ENCODE data around the gene PDLIM3.
A peak's percentile ranks its signal among the peaks of the same experiment; 100 is the strongest.
"Not testable (repeated sequence)": the region's sequence is repeated elsewhere in the genome, so short reads cannot be mapped to it uniquely, and the experiment has no call there.

The PDLIM3 gene

GRCh38 chr4:185560316-185560715 lies 25.0 kb upstream of the PDLIM3 start:
- Histone ChIP-seq H3K23ac (ENCODE audit: low read depth, low read length, poor library complexity) (no peak overlapping the region), H2AFZ (ENCODE audit: low read length) (peak overlapping the region; percentile 36), H3K79me1 (ENCODE audit: low read depth, low read length) (no peaks in the 10 kb centered on the region), H3K27me3 (ENCODE audit: control insufficient read depth in 3 of 3, insufficient read depth in 3 of 3, low read depth in 1 of 3, low read length in 3 of 3) (no peaks in the 10 kb centered on the region), H4K91ac (ENCODE audit: low read depth, low read length, poor library complexity) (no peak overlapping the region), H3K27ac (replicated peaks; ENCODE audit: low read length) (no peak overlapping the region), H2BK120ac (ENCODE audit: low read depth, low read length) (no peak overlapping the region), H2BK15ac (ENCODE audit: low read length) (no peak overlapping the region), H3K4me2 (ENCODE audit: insufficient read depth, low read length, poor library complexity, severe bottlenecking) (no peak overlapping the region), H2BK12ac (ENCODE audit: low read length) (no peak overlapping the region), H3K9me3 (replicated peaks in 1 of 2; ENCODE audit: control insufficient read depth in 2 of 2, insufficient read depth in 1 of 2, low read depth in 1 of 2, low read length in 2 of 2) (peaks cover 0 to 1% of the 10 kb centered on the region in 2 donors), H3K4me1 (ENCODE audit: control insufficient read depth in 2 of 2, insufficient read depth in 1 of 2, low read depth in 1 of 2, low read length in 2 of 2) (peaks cover 6 to 7% of the 10 kb centered on the region in 2 donors), H3K18ac (ENCODE audit: low read length) (no peak overlapping the region), H3K36me3 (replicated peaks in 1 of 2; ENCODE audit: control insufficient read depth in 2 of 2, insufficient read depth in 2 of 2, low read length in 2 of 2) (no peaks in the 10 kb centered on the region), H2BK5ac (ENCODE audit: low read length) (no peak overlapping the region), H3K14ac (ENCODE audit: low read length) (no peak overlapping the region), H4K8ac (ENCODE audit: low read depth, low read length) (no peak overlapping the region), H3K9ac (ENCODE audit: low read depth, low read length, poor library complexity) (no peak overlapping the region), H3K4me3 (ENCODE audit: low read length in 2 of 2) (no peak overlapping the region), H2AK5ac (ENCODE audit: low read depth, low read length) (no peak overlapping the region), H3K4ac (ENCODE audit: low read length) (no peak overlapping the region)
- WGBS, 2 donors (ENCODE audit: extremely low coverage in 2 of 2, insufficient read length in 2 of 2, insufficient replicate concordance in 1 of 2), result no CpG with 5 or more reads among the region's 5 CpGs
- no peak for DNase-seq (ENCODE audit: low spot score)

- Histone ChIP-seq H3K79me1 (ENCODE audit: low read depth, low read length) (no peaks in the 10 kb centered on the region), H2AFZ (ENCODE audit: low read length) (peak overlapping the region; percentile 36), H3K23ac (ENCODE audit: low read depth, low read length, poor library complexity) (no peak overlapping the region), H4K8ac (ENCODE audit: low read depth, low read length) (no peak overlapping the region), H2BK12ac (ENCODE audit: low read length) (no peak overlapping the region), H2BK15ac (ENCODE audit: low read length) (no peak overlapping the region), H3K9me3 (replicated peaks in 1 of 2; ENCODE audit: control insufficient read depth in 2 of 2, insufficient read depth in 1 of 2, low read depth in 1 of 2, low read length in 2 of 2) (peaks cover 0 to 1% of the 10 kb centered on the region in 2 donors), H2AK5ac (ENCODE audit: low read depth, low read length) (no peak overlapping the region), H3K4me3 (ENCODE audit: low read length in 2 of 2) (no peak overlapping the region), H3K4ac (ENCODE audit: low read length) (no peak overlapping the region), H2BK5ac (ENCODE audit: low read length) (no peak overlapping the region), H3K4me1 (ENCODE audit: control insufficient read depth in 2 of 2, insufficient read depth in 1 of 2, low read depth in 1 of 2, low read length in 2 of 2) (peaks cover 6 to 7% of the 10 kb centered on the region in 2 donors), H3K4me2 (ENCODE audit: insufficient read depth, low read length, poor library complexity, severe bottlenecking) (no peak overlapping the region), H4K91ac (ENCODE audit: low read depth, low read length, poor library complexity) (no peak overlapping the region), H3K27ac (replicated peaks; ENCODE audit: low read length) (no peak overlapping the region), H3K18ac (ENCODE audit: low read length) (no peak overlapping the region), H2BK120ac (ENCODE audit: low read depth, low read length) (no peak overlapping the region), H3K14ac (ENCODE audit: low read length) (no peak overlapping the region), H3K9ac (ENCODE audit: low read depth, low read length, poor library complexity) (no peak overlapping the region), H3K36me3 (replicated peaks in 1 of 2; ENCODE audit: control insufficient read depth in 2 of 2, insufficient read depth in 2 of 2, low read length in 2 of 2) (no peaks in the 10 kb centered on the region), H3K27me3 (ENCODE audit: control insufficient read depth in 3 of 3, insufficient read depth in 3 of 3, low read depth in 1 of 3, low read length in 3 of 3) (no peaks in the 10 kb centered on the region)
- WGBS, 2 donors (ENCODE audit: extremely low coverage in 2 of 2, insufficient read length in 2 of 2, insufficient replicate concordance in 1 of 2), result no CpG with 5 or more reads among the region's 4 CpGs
- DNase-seq (ENCODE audit: low spot score), result no peak
These were observed 24.6 kb upstream of the PDLIM3 start for GRCh38 chr4:185559915-185560281.

- not testable (repeated sequence) for H2BK12ac ChIP-seq (ENCODE audit: low read length); H3K23ac ChIP-seq (ENCODE audit: low read depth, low read length, poor library complexity); H3K18ac ChIP-seq (ENCODE audit: low read length); H3K9ac ChIP-seq (ENCODE audit: low read depth, low read length, poor library complexity); H3K36me3 ChIP-seq (replicated peaks in 1 of 2; ENCODE audit: control insufficient read depth in 2 of 2, insufficient read depth in 2 of 2, low read length in 2 of 2); H2BK120ac ChIP-seq (ENCODE audit: low read depth, low read length); H3K9me3 ChIP-seq (replicated peaks in 1 of 2; ENCODE audit: control insufficient read depth in 2 of 2, insufficient read depth in 1 of 2, low read depth in 1 of 2, low read length in 2 of 2); DNase-seq (ENCODE audit: low spot score); H3K27ac ChIP-seq (replicated peaks; ENCODE audit: low read length); H3K4ac ChIP-seq (ENCODE audit: low read length); H3K4me1 ChIP-seq (ENCODE audit: control insufficient read depth in 2 of 2, insufficient read depth in 1 of 2, low read depth in 1 of 2, low read length in 2 of 2); H3K4me2 ChIP-seq (ENCODE audit: insufficient read depth, low read length, poor library complexity, severe bottlenecking); H4K91ac ChIP-seq (ENCODE audit: low read depth, low read length, poor library complexity); H4K8ac ChIP-seq (ENCODE audit: low read depth, low read length); H3K27me3 ChIP-seq (ENCODE audit: control insufficient read depth in 3 of 3, insufficient read depth in 3 of 3, low read depth in 1 of 3, low read length in 3 of 3); H2BK5ac ChIP-seq (ENCODE audit: low read length); H3K4me3 ChIP-seq (ENCODE audit: low read length in 2 of 2); H3K79me1 ChIP-seq (ENCODE audit: low read depth, low read length); H2BK15ac ChIP-seq (ENCODE audit: low read length); H2AK5ac ChIP-seq (ENCODE audit: low read depth, low read length); H3K14ac ChIP-seq (ENCODE audit: low read length)
- peak overlapping the region; percentile 36 for H2AFZ ChIP-seq (ENCODE audit: low read length)
- no CpG with 5 or more reads among the region's 8 CpGs for WGBS, 2 donors (ENCODE audit: extremely low coverage in 2 of 2, insufficient read length in 2 of 2, insufficient replicate concordance in 1 of 2)
These were observed 24.1 kb upstream of the PDLIM3 start for GRCh38 chr4:185559251-185559914.

- H3K4me1 ChIP-seq (ENCODE audit: control insufficient read depth in 2 of 2, insufficient read depth in 1 of 2, low read depth in 1 of 2, low read length in 2 of 2), result peaks cover under 1 to 2% of the 10 kb centered on the region in 2 donors
- no peak overlapping the region for H3K4me3 ChIP-seq (ENCODE audit: low read length in 2 of 2)
- H2AK5ac ChIP-seq (ENCODE audit: low read depth, low read length), result no peak overlapping the region
- H4K91ac ChIP-seq (ENCODE audit: low read depth, low read length, poor library complexity), result no peak overlapping the region
- H2BK5ac ChIP-seq (ENCODE audit: low read length), result no peak overlapping the region
- no peaks in the 10 kb centered on the region for H3K79me1 ChIP-seq (ENCODE audit: low read depth, low read length)
- no peak overlapping the region for H3K4ac ChIP-seq (ENCODE audit: low read length)
- no peak for DNase-seq (ENCODE audit: low spot score)
- no peak overlapping the region for H3K27ac ChIP-seq (replicated peaks; ENCODE audit: low read length)
- no peak overlapping the region for H2BK12ac ChIP-seq (ENCODE audit: low read length)
- no peak overlapping the region for H3K9ac ChIP-seq (ENCODE audit: low read depth, low read length, poor library complexity)
- no peak overlapping the region for H2BK120ac ChIP-seq (ENCODE audit: low read depth, low read length)
- no peak overlapping the region for H3K4me2 ChIP-seq (ENCODE audit: insufficient read depth, low read length, poor library complexity, severe bottlenecking)
- H3K23ac ChIP-seq (ENCODE audit: low read depth, low read length, poor library complexity), result no peak overlapping the region
- H3K27me3 ChIP-seq (ENCODE audit: control insufficient read depth in 3 of 3, insufficient read depth in 3 of 3, low read depth in 1 of 3, low read length in 3 of 3), result peaks cover 0 to 15% (median 0%) of the 10 kb centered on the region in 3 experiments
- no peak overlapping the region for H3K14ac ChIP-seq (ENCODE audit: low read length)
- WGBS, 2 donors (ENCODE audit: extremely low coverage in 2 of 2, insufficient read length in 2 of 2, insufficient replicate concordance in 1 of 2), result no CpG with 5 or more reads among the region's 4 CpGs
- H3K18ac ChIP-seq (ENCODE audit: low read length), result no peak overlapping the region
- H3K36me3 ChIP-seq (replicated peaks in 1 of 2; ENCODE audit: control insufficient read depth in 2 of 2, insufficient read depth in 2 of 2, low read length in 2 of 2), result no peaks in the 10 kb centered on the region
- no peak overlapping the region for H2AFZ ChIP-seq (ENCODE audit: low read length)
- H4K8ac ChIP-seq (ENCODE audit: low read depth, low read length), result no peak overlapping the region
- H3K9me3 ChIP-seq (replicated peaks in 1 of 2; ENCODE audit: control insufficient read depth in 2 of 2, insufficient read depth in 1 of 2, low read depth in 1 of 2, low read length in 2 of 2), result no peaks in the 10 kb centered on the region
- no peak overlapping the region for H2BK15ac ChIP-seq (ENCODE audit: low read length)
These were observed 19.2 kb upstream of the PDLIM3 start for GRCh38 chr4:185554365-185555126.
